Measurements from ENCODE around the gene DCAF8L2. TPM values are rescaled to one million over a fixed set of nuclear protein-coding genes. Genes with fewer than 3 reads are reported as not detected.
A peak's percentile ranks its signal among the peaks of the same experiment; 100 is the strongest.

The DCAF8L2 gene
- total and polyA plus RNA-seq, 2 experiments from 2014 or later, result not detected

DNA sequence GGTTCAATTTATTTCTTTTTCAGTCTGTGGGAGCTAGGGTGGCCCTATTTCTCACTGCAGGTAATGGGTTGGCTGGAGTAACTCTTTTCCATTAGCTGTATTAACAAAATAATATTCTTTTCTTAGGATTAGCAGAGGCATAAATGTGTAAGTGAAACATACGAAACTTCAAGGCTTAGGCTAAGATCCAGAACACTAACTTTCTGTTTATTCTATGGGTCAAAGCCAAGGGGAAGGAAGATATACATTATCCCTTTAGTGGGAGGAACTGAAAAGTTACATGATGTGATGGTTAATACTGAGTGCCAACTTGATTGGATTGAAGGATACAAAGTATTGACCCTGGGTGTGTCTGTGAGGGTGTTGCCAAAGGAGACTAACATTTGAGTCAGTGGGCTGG lies 66.4 kb downstream of the DCAF8L2 start:
- H3K36me3 ChIP-seq (ENCODE audit: low read depth), result no peaks in the 10 kb centered on the region
- whole genome bisulfite sequencing, 2 experiments (ENCODE audit: low coverage in 1 of 2, low lambda C conversion rate in 2 of 2, missing lambda C conversion rate in 2 of 2), result 0% methylated on average over 1 of the region's 1 CpG; no CpG with 5 or more reads in 1 of the 2 experiments

DNA sequence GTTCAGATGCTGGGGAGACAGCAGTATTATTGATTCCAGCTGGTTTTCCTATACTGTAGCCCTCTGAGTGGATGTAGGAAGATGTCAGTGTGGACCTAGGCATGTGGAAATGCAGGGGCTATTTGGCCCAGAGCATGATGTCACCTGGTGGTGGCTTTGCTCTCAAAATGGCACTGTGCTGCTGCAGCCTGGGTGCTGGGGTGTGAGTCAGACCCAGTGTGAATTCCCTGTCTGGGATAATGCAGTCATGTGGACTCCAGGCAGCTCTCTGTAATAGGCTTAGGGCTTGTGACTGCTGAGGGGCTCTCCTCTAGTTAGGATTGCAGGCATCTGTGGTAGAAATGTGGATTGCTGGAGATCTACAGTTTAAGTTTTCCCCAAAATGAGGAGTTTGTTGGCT lies 70.7 kb downstream of the DCAF8L2 start:
- no peaks in the 10 kb centered on the region for H3K27me3 ChIP-seq (replicated peaks; ENCODE audit: insufficient read depth)
- no peaks in the 10 kb centered on the region for H3K79me2 ChIP-seq (ENCODE audit: insufficient read depth)
- no peaks in the 10 kb centered on the region for H3F3A ChIP-seq (ENCODE audit: insufficient read depth)
- no peak for DNase-seq
- no peak overlapping the region for H3K4me2 ChIP-seq (ENCODE audit: unreplicated experiment)
- H3K9me3 ChIP-seq (ENCODE audit: low read depth), result no peaks in the 10 kb centered on the region
- in situ Hi-C loops (cut with MboI), result no loop called here
- H3K9me2 ChIP-seq (ENCODE audit: insufficient read depth), result no peaks in the 10 kb centered on the region
- H3K27ac ChIP-seq, result no peak overlapping the region
- no peak overlapping the region for H2AFZ ChIP-seq
- no peak overlapping the region for H3K4me3 ChIP-seq
- no peaks in the 10 kb centered on the region for H4K20me1 ChIP-seq (ENCODE audit: insufficient read depth)
- TF ChIP-seq EZH2phosphoT487 (IDR thresholded peaks at IDR 0.05; ENCODE audit: insufficient read depth, low read depth) (no peak), EZH2 (IDR thresholded peaks at IDR 0.05; ENCODE audit: insufficient read depth, poor library complexity, severe bottlenecking) (no peak)
- no peaks in the 10 kb centered on the region for H3K4me1 ChIP-seq (ENCODE audit: insufficient read depth)
- no peak overlapping the region for H3K9ac ChIP-seq
- H3K36me3 ChIP-seq (ENCODE audit: low read depth), result no peaks in the 10 kb centered on the region

More for the DNA sequence above, 66.4 kb downstream of the DCAF8L2 start:
- H3K79me2 ChIP-seq (ENCODE audit: insufficient read depth), result no peaks in the 10 kb centered on the region
- no peak for TF ChIP-seq EZH2phosphoT487 (IDR thresholded peaks at IDR 0.05; ENCODE audit: insufficient read depth, low read depth)
- no peak for TF ChIP-seq EZH2 (IDR thresholded peaks at IDR 0.05; ENCODE audit: insufficient read depth, poor library complexity, severe bottlenecking)
- no peaks in the 10 kb centered on the region for H3K9me2 ChIP-seq (ENCODE audit: insufficient read depth)
- H3K4me1 ChIP-seq (ENCODE audit: insufficient read depth), result no peaks in the 10 kb centered on the region
- in situ Hi-C loops (cut with MboI), result no loop called here
- H3F3A ChIP-seq (ENCODE audit: insufficient read depth), result no peaks in the 10 kb centered on the region
- no peak overlapping the region for H3K9ac ChIP-seq
- no peak overlapping the region for H3K4me2 ChIP-seq (ENCODE audit: unreplicated experiment)
- H3K9me3 ChIP-seq (ENCODE audit: low read depth), result no peaks in the 10 kb centered on the region
- DNase-seq, result no peak
- H4K20me1 ChIP-seq (ENCODE audit: insufficient read depth), result no peaks in the 10 kb centered on the region
- no peak overlapping the region for H2AFZ ChIP-seq
- H3K4me3 ChIP-seq, result no peak overlapping the region
- no peak overlapping the region for H3K27ac ChIP-seq
- H3K27me3 ChIP-seq (replicated peaks; ENCODE audit: insufficient read depth), result no peaks in the 10 kb centered on the region

DNA sequence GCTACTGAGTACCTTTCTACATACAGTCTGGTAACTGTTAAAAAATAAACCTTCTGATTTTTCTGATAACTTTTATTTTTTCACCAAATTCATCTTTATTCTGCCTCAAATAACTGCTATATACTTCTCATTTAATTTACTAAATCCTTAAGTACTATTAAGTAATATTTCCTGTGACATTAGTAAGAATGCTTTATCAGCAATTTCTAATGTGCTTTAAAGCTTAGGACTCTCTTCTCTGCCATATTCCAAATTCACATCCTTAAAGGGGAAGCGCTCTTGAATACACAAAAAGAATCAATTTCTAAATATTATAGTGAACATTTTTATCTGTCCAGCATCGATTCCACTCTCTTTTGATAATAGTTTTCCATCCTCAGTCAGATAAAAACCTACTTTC lies 81.1 kb downstream of the DCAF8L2 start:
- H3K9me2 ChIP-seq (ENCODE audit: insufficient read depth), result no peaks in the 10 kb centered on the region
- H3K36me3 ChIP-seq (ENCODE audit: low read depth), result no peaks in the 10 kb centered on the region
- no peak overlapping the region for H3K4me2 ChIP-seq (ENCODE audit: unreplicated experiment)
- no peaks in the 10 kb centered on the region for H3K4me1 ChIP-seq (ENCODE audit: insufficient read depth)
- no peak overlapping the region for H3K27ac ChIP-seq
- no peaks in the 10 kb centered on the region for H4K20me1 ChIP-seq (ENCODE audit: insufficient read depth)
- H3K27me3 ChIP-seq (replicated peaks; ENCODE audit: insufficient read depth), result no peaks in the 10 kb centered on the region
- no peak overlapping the region for H3K9ac ChIP-seq
- H3K9me3 ChIP-seq (ENCODE audit: low read depth), result no peaks in the 10 kb centered on the region
- DNase-seq, result no peak
- no peaks in the 10 kb centered on the region for H3F3A ChIP-seq (ENCODE audit: insufficient read depth)
- H3K4me3 ChIP-seq, result no peak overlapping the region
- WGBS, 2 experiments (ENCODE audit: low coverage in 1 of 2, low lambda C conversion rate in 2 of 2, missing lambda C conversion rate in 2 of 2), result 35 to 42% methylated on average over 2 of the region's 2 CpGs
- no peak overlapping the region for H2AFZ ChIP-seq
- in situ Hi-C loops (cut with MboI), result no loop called here
- no peaks in the 10 kb centered on the region for H3K79me2 ChIP-seq (ENCODE audit: insufficient read depth)
- TF ChIP-seq EZH2 (IDR thresholded peaks at IDR 0.05; ENCODE audit: insufficient read depth, poor library complexity, severe bottlenecking) (no peak), EZH2phosphoT487 (IDR thresholded peaks at IDR 0.05; ENCODE audit: insufficient read depth, low read depth) (no peak)

DNA sequence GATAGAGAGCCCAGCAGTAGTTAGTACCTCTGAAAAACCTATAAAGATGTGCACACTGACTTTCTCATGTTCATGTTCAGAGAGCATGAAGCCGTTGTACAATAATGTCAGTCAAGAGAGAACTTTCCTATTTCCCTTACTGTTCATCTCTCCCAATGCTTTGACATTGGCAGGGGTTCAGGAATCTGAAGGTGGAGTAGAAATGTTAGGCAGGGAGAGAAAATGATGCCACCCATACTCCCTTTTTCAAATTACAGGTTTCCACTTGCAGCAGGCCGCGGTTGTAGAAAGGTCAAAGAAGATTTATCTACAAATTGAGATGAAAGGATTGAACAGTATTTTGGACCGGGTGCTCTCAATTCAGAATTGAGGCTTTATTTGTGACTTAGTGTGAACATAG lies 84.3 kb downstream of the DCAF8L2 start:
- TF ChIP-seq EZH2 (IDR thresholded peaks at IDR 0.05; ENCODE audit: insufficient read depth, poor library complexity, severe bottlenecking), result no peak
- no peak for TF ChIP-seq EZH2phosphoT487 (IDR thresholded peaks at IDR 0.05; ENCODE audit: insufficient read depth, low read depth)
- H2AFZ ChIP-seq, result no peak overlapping the region
- DNase-seq, result no peak
- H3K4me1 ChIP-seq (ENCODE audit: insufficient read depth), result no peaks in the 10 kb centered on the region
- no peaks in the 10 kb centered on the region for H3K27me3 ChIP-seq (replicated peaks; ENCODE audit: insufficient read depth)
- H3K9me2 ChIP-seq (ENCODE audit: insufficient read depth), result no peaks in the 10 kb centered on the region
- no peak overlapping the region for H3K27ac ChIP-seq
- H3K9ac ChIP-seq, result no peak overlapping the region
- H4K20me1 ChIP-seq (ENCODE audit: insufficient read depth), result no peaks in the 10 kb centered on the region
- no peak overlapping the region for H3K4me3 ChIP-seq
- no peaks in the 10 kb centered on the region for H3K9me3 ChIP-seq (ENCODE audit: low read depth)
- H3K36me3 ChIP-seq (ENCODE audit: low read depth), result no peaks in the 10 kb centered on the region
- 39 to 45% methylated on average over 4 of the region's 4 CpGs for WGBS, 2 experiments (ENCODE audit: low coverage in 1 of 2, low lambda C conversion rate in 2 of 2, missing lambda C conversion rate in 2 of 2)
- H3K4me2 ChIP-seq (ENCODE audit: unreplicated experiment), result no peak overlapping the region
- H3F3A ChIP-seq (ENCODE audit: insufficient read depth), result no peaks in the 10 kb centered on the region
- in situ Hi-C loops (cut with MboI), result no loop called here
- no peaks in the 10 kb centered on the region for H3K79me2 ChIP-seq (ENCODE audit: insufficient read depth)

DNA sequence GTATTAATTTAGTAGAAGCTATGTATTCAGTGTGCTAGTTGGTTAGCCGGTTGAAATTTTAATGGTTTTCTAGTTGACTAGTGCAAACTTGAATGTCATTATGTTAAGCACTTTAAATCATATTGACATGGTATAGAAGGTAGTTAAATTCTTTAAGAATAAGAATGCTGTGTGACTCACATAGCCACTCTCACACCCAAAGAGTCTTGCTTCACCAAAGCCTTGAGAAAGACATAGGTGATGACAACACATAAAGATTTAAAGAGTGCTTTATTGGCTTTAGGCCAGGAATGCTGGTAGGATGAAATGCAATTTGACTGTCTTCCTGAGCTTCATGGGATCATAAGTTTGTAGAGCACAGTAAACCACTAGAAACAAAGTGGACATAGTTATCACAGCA lies 85.3 kb downstream of the DCAF8L2 start:
- H3K27me3 ChIP-seq (replicated peaks; ENCODE audit: insufficient read depth), result no peaks in the 10 kb centered on the region
- no peak overlapping the region for H3K4me3 ChIP-seq
- in situ Hi-C loops (cut with MboI), result no loop called here
- H3K79me2 ChIP-seq (ENCODE audit: insufficient read depth), result no peaks in the 10 kb centered on the region
- H3K36me3 ChIP-seq (ENCODE audit: low read depth), result no peaks in the 10 kb centered on the region
- H3K4me2 ChIP-seq (ENCODE audit: unreplicated experiment), result no peak overlapping the region
- no peak for TF ChIP-seq EZH2phosphoT487 (IDR thresholded peaks at IDR 0.05; ENCODE audit: insufficient read depth, low read depth)
- no peak for TF ChIP-seq EZH2 (IDR thresholded peaks at IDR 0.05; ENCODE audit: insufficient read depth, poor library complexity, severe bottlenecking)
- no peak overlapping the region for H2AFZ ChIP-seq
- H3K9me3 ChIP-seq (ENCODE audit: low read depth), result no peaks in the 10 kb centered on the region
- H3K27ac ChIP-seq, result no peak overlapping the region
- peak; percentile 0 for DNase-seq
- no peaks in the 10 kb centered on the region for H3K4me1 ChIP-seq (ENCODE audit: insufficient read depth)
- no peaks in the 10 kb centered on the region for H4K20me1 ChIP-seq (ENCODE audit: insufficient read depth)
- H3K9me2 ChIP-seq (ENCODE audit: insufficient read depth), result no peaks in the 10 kb centered on the region
- WGBS, 2 experiments (ENCODE audit: low coverage in 1 of 2, low lambda C conversion rate in 2 of 2, missing lambda C conversion rate in 2 of 2), result 80 to 100% methylated on average over 1 of the region's 1 CpG
- H3F3A ChIP-seq (ENCODE audit: insufficient read depth), result no peaks in the 10 kb centered on the region
- H3K9ac ChIP-seq, result no peak overlapping the region
